Cardiac muscle cell (in vitro differentiated cells and primary cell): ENCODE data around the gene CFTR. TPM values are rescaled to one million over a fixed set of nuclear protein-coding genes. Genes with fewer than 3 reads are reported as not detected.

Source experiments
- DNase-seq, 2 donors: peaks; one replicate each; pipeline versions ENCODE4 v3.0.0 to v3.0.0-alpha.2; 2010 to 2017; ENCODE audit warnings: low read depth in 1 of 2, low spot score in 1 of 2
- H3K27ac ChIP-seq: fragments of 200-600 bp; sonication (generic); 2 replicates; pipeline ENCODE4 v1.5.1; 2016
- H3K27me3 ChIP-seq: fragments of 200-600 bp; sonication (generic); 2 replicates; pipeline ENCODE4 v1.6.0; 2016; ENCODE audit warnings: control low read depth
- H3K36me3 ChIP-seq: fragments of 200-600 bp; sonication (generic); 2 replicates; pipeline ENCODE4 v1.5.1; 2016; ENCODE audit warnings: control low read depth
- H3K4me1 ChIP-seq: fragments of 200-600 bp; sonication (generic); 2 replicates; pipeline ENCODE4 v1.8.1; 2017; ENCODE audit warnings: low read depth, mild to moderate bottlenecking, mixed run types
- H3K4me3 ChIP-seq: fragments of 200-600 bp; sonication (generic); 2 replicates; pipeline ENCODE4 v1.5.1; 2016; ENCODE audit warnings: mild to moderate bottlenecking
- H3K9me3 ChIP-seq: fragments of 200-600 bp; sonication (generic); 2 replicates; pipeline ENCODE4 v1.5.1; 2017; ENCODE audit warnings: low read depth, mild to moderate bottlenecking, control low read depth
- CTCF ChIP-seq: IDR thresholded peaks from 2 replicates; pipeline ENCODE4 v1.5.1; 2012; ENCODE audit warnings: low read depth, mild to moderate bottlenecking, low read length
- polyA plus RNA-seq: library from polyadenylated mRNA; unstranded; fragments of >200 nt; fragmentation: Nextera tagmentation; extraction: Ambion mirVana; gene quantifications from 2 replicates; pipeline ENCODE4 v1.2.1, GENCODE V29; 2016
- total RNA-seq: library from RNA; depleted of rRNA; stranded (reverse); fragments of >200 nt; gene quantifications from 2 replicates; pipeline ENCODE4 v1.2.3, GENCODE V29; 2016

Gene CFTR
- total and polyA plus RNA-seq, 2 experiments from 2014 or later, result 8.8 to 12.0 TPM

DNA sequence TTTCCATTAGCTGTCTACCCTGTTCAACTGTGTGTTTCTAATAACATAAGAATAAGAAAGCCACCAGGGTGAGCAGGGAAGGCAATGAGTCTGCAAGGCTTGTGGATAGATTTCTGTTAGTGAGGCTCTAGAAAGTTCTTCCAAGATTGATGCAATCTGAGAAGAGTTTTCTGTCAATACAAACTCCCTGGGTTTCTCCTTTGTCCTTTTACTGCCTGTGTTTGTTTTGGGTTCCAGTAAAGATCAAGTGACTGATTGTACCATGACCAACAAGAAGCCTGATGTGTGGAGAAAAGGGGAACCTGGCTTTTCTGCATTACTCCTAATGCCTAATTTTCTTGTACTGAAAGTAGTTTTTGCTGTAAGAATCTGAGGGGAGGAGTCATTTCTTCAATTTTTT is 139.9 kb downstream of the CFTR start:
- Histone ChIP-seq H3K27ac (no peak overlapping the region), H3K36me3 (no peaks in the 10 kb centered on the region), H3K27me3 (no peaks in the 10 kb centered on the region), H3K9me3 (no peaks in the 10 kb centered on the region), H3K4me1 (peaks cover 9% of the 10 kb centered on the region), H3K4me3 (no peak overlapping the region)
- no peak for TF ChIP-seq CTCF
- no peak for DNase-seq

DNA sequence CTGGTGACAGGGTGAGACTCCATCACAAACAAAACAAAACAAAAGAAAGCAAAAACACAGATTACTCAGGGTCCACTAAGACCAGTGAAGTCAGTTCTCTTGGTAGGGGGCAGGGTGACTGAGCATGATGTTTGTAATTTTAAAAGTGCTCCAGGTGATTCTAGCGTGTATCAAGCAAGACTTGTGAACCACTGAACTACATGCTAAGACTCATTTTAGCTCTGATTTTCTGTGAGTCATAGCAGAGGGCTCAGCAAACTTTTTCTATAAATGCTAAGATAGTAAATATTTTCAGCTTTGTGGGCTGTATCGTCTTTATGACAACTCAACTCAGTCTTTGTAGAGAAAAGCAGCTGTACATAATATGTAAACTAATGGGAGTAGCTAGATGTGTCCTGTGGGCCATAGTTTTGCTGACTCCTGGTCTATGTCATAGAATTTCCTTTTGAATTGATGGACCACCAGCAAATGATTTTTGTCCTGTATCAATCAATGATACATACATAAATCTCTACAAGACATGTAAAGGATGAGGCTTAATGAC is 141.3 kb downstream of the CFTR start:
- TF ChIP-seq CTCF, result no peak
- H3K27me3 ChIP-seq, result no peaks in the 10 kb centered on the region
- no peak overlapping the region for H3K4me3 ChIP-seq

GRCh38 chr7:117623606-117624005 is 143.8 kb downstream of the CFTR start:
- Histone ChIP-seq H3K4me1 (peaks cover 9% of the 10 kb centered on the region), H3K9me3 (no peaks in the 10 kb centered on the region), H3K27me3 (no peaks in the 10 kb centered on the region), H3K36me3 (no peaks in the 10 kb centered on the region), H3K4me3 (no peak overlapping the region), H3K27ac (no peak overlapping the region)
- DNase-seq, result no peak
- TF ChIP-seq CTCF, result no peak

More for the DNA sequence above, 141.3 kb downstream of the CFTR start:
- Histone ChIP-seq H3K4me1 (peaks cover 9% of the 10 kb centered on the region), H3K36me3 (no peaks in the 10 kb centered on the region), H3K27ac (no peak overlapping the region), H3K9me3 (no peaks in the 10 kb centered on the region)
- no peak for DNase-seq

- Histone ChIP-seq H3K4me1 (no peaks in the 10 kb centered on the region), H3K4me3 (no peak overlapping the region), H3K27ac (no peak overlapping the region), H3K9me3 (peaks cover 6% of the 10 kb centered on the region), H3K27me3 (no peaks in the 10 kb centered on the region), H3K36me3 (no peaks in the 10 kb centered on the region)
- DNase-seq, result no peak
- TF ChIP-seq CTCF, result no peak
Measured at GRCh38 chr7:117630501-117630900, 150.7 kb downstream of the CFTR start.

DNA sequence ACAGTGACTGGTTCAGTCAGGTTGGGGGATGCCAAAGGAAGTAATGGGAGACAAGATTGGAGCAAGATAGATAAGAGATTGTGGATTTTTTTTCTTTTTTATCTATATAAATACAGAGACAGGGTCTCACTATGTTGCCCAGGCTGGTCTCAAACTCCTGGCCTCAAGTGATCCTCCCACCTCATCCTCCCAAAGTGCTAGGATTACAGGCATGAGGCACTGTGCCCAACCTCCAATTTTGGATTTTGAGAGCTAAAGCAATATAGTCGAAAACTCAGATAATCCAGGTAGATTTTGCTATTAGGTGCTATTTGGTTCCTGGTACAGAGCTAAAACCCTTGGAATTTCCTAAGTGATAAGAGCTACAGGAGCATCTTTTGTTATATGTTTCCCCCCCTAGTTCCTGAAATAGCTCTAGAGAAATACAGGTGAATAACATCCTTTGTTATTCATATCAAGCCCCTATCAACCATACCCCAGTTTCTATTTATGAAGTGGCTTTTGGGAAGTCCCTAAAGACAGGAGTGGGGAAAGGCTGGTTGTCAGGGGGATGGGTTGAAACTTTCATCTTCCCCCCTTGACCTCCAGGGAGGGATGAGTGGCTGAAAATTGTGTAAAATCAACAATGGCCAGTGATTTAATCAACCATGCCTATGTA is 151.2 kb downstream of the CFTR start:
- no peak for TF ChIP-seq CTCF
- Histone ChIP-seq H3K9me3 (peaks cover 6% of the 10 kb centered on the region), H3K27me3 (no peaks in the 10 kb centered on the region), H3K27ac (no peak overlapping the region), H3K4me3 (no peak overlapping the region), H3K36me3 (no peaks in the 10 kb centered on the region), H3K4me1 (no peaks in the 10 kb centered on the region)
- no peak for DNase-seq
